Purkinje cell (primary cell): ENCODE results near the gene ZKSCAN7. TPM values are rescaled to one million over a fixed set of nuclear protein-coding genes. Genes with fewer than 3 reads are reported as not detected.

Source experiments
- polyA plus RNA-seq: library from polyadenylated mRNA; unstranded; fragments of >200 nt; fragmentation: Nextera tagmentation; gene quantifications from 2 replicates; pipeline ENCODE4 v1.2.1, GENCODE V29; 2014

ZKSCAN7 gene
- polyA plus RNA-seq, result 2.2 and 2.7 TPM in 2 replicates

GRCh38 chr3:44554626-44555592 lies at the start of gene ZKSCAN7:
Gene ZKSCAN7 (plus strand): TSS chr3:44555193. CDS start chr3:44557048, 1,855 bp downstream.

GRCh38 chr3:44584646-44585501 lies 29.9 kb downstream of the ZKSCAN7 start, which contains the start of gene ZNF660:
Gene ZNF660 (plus strand): TSS chr3:44584964. CDS start chr3:44594194, 9,230 bp downstream.

Other genes with a start within 250 kb of the ZKSCAN7 start
- 33.4 and 34.5 TPM in 2 replicates for gene TCAIM, start 216.4 kb upstream of the ZKSCAN7 start, polyA plus RNA-seq
- gene ZNF445, start 77.5 kb upstream of the ZKSCAN7 start, polyA plus RNA-seq, result 1.2 and 1.6 TPM in 2 replicates
- gene ZNF660, start 29.8 kb downstream of the ZKSCAN7 start, polyA plus RNA-seq, result 2.2 and 2.9 TPM in 2 replicates
- gene ZNF197, start 69.8 kb downstream of the ZKSCAN7 start, polyA plus RNA-seq, result 8.0 and 11.2 TPM in 2 replicates
- 3.8 and 6.0 TPM in 2 replicates for gene ZNF35, start 93.5 kb downstream of the ZKSCAN7 start, polyA plus RNA-seq
- 2.6 and 4.6 TPM in 2 replicates for gene ZNF502, start 157.5 kb downstream of the ZKSCAN7 start, polyA plus RNA-seq
- 0.20 and 2.7 TPM in 2 replicates for gene ZNF501, start 174.4 kb downstream of the ZKSCAN7 start, polyA plus RNA-seq
- gene KIAA1143, start 206.4 kb downstream of the ZKSCAN7 start, polyA plus RNA-seq, result 41.8 and 49.7 TPM in 2 replicates
- gene KIF15, start 206.6 kb downstream of the ZKSCAN7 start, polyA plus RNA-seq, result 0.28 and 1.9 TPM in 2 replicates